ENCODE data around the gene MCTP2. TPM values are rescaled to one million over a fixed set of nuclear protein-coding genes. Genes with fewer than 3 reads are reported as not detected.
A peak's percentile ranks its signal among the peaks of the same experiment; 100 is the strongest.

The MCTP2 gene
- total RNA-seq, 1 donor from 2014 or later: 54.2 TPM

DNA sequence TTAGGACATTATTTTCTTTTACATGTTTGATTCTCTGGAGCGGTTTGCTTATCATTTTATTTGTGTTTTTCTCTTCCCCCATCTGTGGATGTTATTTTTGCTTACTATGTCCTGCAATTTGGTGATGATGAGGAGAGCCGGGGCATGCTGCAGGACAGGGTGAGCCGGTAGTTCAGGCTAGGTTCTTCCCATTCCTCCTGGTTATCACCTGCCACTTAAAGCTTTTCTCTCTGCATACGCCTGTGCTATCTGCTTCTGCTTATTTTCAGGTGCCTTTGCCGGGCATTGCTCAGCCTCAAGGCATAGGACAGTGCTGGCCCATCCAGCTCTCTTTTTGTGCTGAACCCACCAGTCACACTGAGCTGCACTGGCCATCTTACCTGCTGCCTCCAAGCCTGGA lies 85.8 kb downstream of the MCTP2 start:
- ChIA-PET POLR2A (no interaction called here), CTCF (no interaction called here)
- ATAC-seq (ENCODE audit: low read depth): no peak
- no peak overlapping the region for H3K4me3 Mint-ChIP-seq
- no peaks in the 10 kb centered on the region for H3K9me3 Mint-ChIP-seq
- H3K4me1 Mint-ChIP-seq: no peaks in the 10 kb centered on the region
- intact Hi-C loops (cut with micrococcal nuclease): no loop called here
- H3K27me3 Mint-ChIP-seq: no peaks in the 10 kb centered on the region
- peaks cover 65% of the 10 kb centered on the region for H3K36me3 Mint-ChIP-seq (ENCODE audit: low read depth)
- no peak for DNase-seq
- TF ChIP-seq, protein P1, sequence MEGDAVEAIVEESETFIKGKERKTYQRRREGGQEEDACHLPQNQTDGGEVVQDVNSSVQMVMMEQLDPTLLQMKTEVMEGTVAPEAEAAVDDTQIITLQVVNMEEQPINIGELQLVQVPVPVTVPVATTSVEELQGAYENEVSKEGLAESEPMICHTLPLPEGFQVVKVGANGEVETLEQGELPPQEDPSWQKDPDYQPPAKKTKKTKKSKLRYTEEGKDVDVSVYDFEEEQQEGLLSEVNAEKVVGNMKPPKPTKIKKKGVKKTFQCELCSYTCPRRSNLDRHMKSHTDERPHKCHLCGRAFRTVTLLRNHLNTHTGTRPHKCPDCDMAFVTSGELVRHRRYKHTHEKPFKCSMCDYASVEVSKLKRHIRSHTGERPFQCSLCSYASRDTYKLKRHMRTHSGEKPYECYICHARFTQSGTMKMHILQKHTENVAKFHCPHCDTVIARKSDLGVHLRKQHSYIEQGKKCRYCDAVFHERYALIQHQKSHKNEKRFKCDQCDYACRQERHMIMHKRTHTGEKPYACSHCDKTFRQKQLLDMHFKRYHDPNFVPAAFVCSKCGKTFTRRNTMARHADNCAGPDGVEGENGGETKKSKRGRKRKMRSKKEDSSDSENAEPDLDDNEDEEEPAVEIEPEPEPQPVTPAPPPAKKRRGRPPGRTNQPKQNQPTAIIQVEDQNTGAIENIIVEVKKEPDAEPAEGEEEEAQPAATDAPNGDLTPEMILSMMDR (IDR thresholded peaks at IDR 0.05): no peak
- H3K27ac Mint-ChIP-seq: no peak overlapping the region

DNA sequence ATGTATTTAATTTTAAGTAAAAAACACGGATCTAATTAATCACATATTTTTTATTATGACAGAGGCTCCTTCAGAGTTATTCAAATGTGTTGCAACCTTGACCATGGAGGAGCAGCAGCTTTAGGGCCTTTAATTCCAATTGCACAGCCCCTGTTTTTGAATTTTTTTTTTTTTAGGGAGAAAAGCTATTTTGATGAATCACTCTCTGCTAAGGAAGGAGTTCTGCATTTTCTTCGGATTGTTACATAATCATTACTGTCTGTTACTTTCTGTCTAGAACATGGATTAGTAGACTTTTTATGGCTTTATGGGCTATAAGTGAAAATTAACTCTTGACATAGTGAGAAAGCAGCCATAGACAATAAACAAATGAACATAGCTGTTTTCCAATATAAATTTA lies 90.8 kb downstream of the MCTP2 start:
- H3K36me3 Mint-ChIP-seq (ENCODE audit: low read depth): peaks cover 45% of the 10 kb centered on the region
- intact Hi-C loops (cut with micrococcal nuclease): loop anchor here (10.0 kb wide), 1 partner anchor 1287 kb away; no protein-coding TSS in a partner anchor
- TF ChIP-seq, protein P1 (IDR thresholded peaks at IDR 0.05): no peak
- ATAC-seq (ENCODE audit: low read depth) (no peak), DNase-seq (no peak)
- H3K27me3 Mint-ChIP-seq: no peaks in the 10 kb centered on the region
- POLR2A ChIA-PET: interaction anchor here (5.7 kb wide), 1 partner anchor 91 kb away, joined by 27 read pairs; the partner anchor contains the start of gene MCTP2
- H3K27ac Mint-ChIP-seq: no peak overlapping the region
- CTCF ChIA-PET: interaction anchor here (1.2 to 9.0 kb wide), 8 partner anchors 9 to 202 kb away, joined by 3 to 348 read pairs (median 18); partner anchors contain the start of gene MCTP2
- H3K9me3 Mint-ChIP-seq: no peaks in the 10 kb centered on the region
- peaks cover 14% of the 10 kb centered on the region for H3K4me1 Mint-ChIP-seq
- H3K4me3 Mint-ChIP-seq: no peak overlapping the region

DNA sequence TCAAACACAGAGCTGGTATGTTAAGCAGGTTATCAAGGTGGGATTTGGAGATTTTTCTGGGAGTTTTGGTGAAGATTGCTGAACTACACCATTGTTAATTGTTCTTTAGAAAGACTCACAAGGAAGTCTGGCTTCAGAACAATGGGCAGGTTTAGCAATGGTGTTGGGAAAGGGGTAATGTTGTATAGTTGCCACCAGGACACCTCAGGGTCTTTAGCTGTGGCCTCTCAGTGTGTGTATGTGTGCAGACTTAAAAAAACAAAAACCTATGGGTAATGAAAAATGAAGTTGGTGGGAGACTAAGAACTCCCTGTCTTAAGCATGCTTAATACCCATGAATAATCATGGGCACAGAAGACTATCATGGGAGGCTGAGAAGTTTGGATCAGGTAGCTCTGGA lies 91.7 kb downstream of the MCTP2 start:
- H3K4me3 Mint-ChIP-seq: no peak overlapping the region
- POLR2A ChIA-PET: interaction anchor here (1.0 to 5.7 kb wide), 6 partner anchors 15 to 159 kb away, joined by 3 to 27 read pairs (median 8); partner anchors contain the start of gene MCTP2
- DNase-seq: no peak

DNA sequence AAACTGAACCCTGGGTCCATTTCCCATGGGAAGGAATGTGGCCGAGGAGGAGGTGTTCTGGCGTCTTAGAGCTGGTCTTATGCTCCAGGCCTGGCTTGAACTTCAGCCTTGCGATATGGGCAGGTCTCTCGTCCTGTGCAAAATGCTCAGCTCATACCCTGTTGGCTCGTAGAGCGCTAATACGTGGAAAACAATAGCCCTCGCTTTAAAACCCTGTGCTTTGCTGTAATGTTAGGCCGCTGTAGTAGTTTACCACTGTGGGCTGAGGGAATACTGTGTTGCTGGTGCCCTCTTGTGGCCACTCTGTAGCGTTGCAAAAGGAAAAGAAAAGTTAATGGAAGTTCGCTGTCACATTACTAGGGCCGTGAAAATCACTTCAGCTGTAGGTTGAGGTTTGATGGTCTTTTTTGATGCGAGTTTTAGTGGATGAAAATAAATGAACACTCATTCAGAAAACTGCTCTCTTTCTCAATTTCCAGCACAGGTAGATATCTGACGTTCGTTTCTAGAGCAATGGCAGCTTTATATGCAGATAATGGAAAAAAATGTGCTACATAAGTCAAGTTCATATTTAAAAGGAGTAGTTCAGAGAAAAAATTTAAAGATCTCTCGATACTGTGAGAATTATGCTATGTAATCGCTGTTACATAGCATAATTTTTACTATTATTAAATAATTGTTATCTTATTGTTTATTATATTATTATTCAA lies 92.9 kb downstream of the MCTP2 start:
- H3K4me3 Mint-ChIP-seq: no peak overlapping the region
- TF ChIP-seq, protein P1 (IDR thresholded peaks at IDR 0.05): peak; percentile 75
- H3K4me1 Mint-ChIP-seq: peaks cover 19% of the 10 kb centered on the region
- H3K36me3 Mint-ChIP-seq (ENCODE audit: low read depth): peaks cover 42% of the 10 kb centered on the region
- intact Hi-C loops (cut with micrococcal nuclease): loop anchor here (1.0 to 10.0 kb wide), 5 partner anchors 37 to 1289 kb away; partner anchors contain the start of gene MCTP2
- ChIA-PET POLR2A (interaction anchor here (0.7 to 5.7 kb wide), 6 partner anchors 17 to 160 kb away, joined by 3 to 27 read pairs (median 8); partner anchors contain the start of gene MCTP2), CTCF (interaction anchor here (0.7 to 9.0 kb wide), 35 partner anchors 9 to 1293 kb away, joined by 3 to 348 read pairs (median 5); partner anchors contain the start of gene MCTP2)
- ATAC-seq (ENCODE audit: low read depth): peak; percentile 92
- no peaks in the 10 kb centered on the region for H3K9me3 Mint-ChIP-seq
- H3K27ac Mint-ChIP-seq: peak overlapping the region; percentile 25
- peak; percentile 44 for DNase-seq
- H3K27me3 Mint-ChIP-seq: no peaks in the 10 kb centered on the region

More for the DNA sequence above, 91.7 kb downstream of the MCTP2 start:
- no peak for ATAC-seq (ENCODE audit: low read depth)
- TF ChIP-seq, protein P1 (IDR thresholded peaks at IDR 0.05): no peak
- CTCF ChIA-PET: interaction anchor here (0.9 to 9.0 kb wide), 13 partner anchors 10 to 1293 kb away, joined by 3 to 348 read pairs (median 13); partner anchors contain the start of gene MCTP2
- peak overlapping the region; percentile 27 for H3K27ac Mint-ChIP-seq
- H3K4me1 Mint-ChIP-seq: peaks cover 19% of the 10 kb centered on the region
- no peaks in the 10 kb centered on the region for H3K9me3 Mint-ChIP-seq
- H3K27me3 Mint-ChIP-seq: no peaks in the 10 kb centered on the region
- intact Hi-C loops (cut with micrococcal nuclease): loop anchor here (10.0 kb wide), 1 partner anchor 1288 kb away; no protein-coding TSS in a partner anchor
- peaks cover 44% of the 10 kb centered on the region for H3K36me3 Mint-ChIP-seq (ENCODE audit: low read depth)

All from activated B cell treated with CpG ODN at 0.5 μM for 24 hours (primary cell).